ENCODE measurements around the gene RNPEP.
"Not testable (repeated sequence)": the region's sequence is repeated elsewhere in the genome, so short reads cannot be mapped to it uniquely, and the experiment has no call there.

RNPEP gene, protein sequence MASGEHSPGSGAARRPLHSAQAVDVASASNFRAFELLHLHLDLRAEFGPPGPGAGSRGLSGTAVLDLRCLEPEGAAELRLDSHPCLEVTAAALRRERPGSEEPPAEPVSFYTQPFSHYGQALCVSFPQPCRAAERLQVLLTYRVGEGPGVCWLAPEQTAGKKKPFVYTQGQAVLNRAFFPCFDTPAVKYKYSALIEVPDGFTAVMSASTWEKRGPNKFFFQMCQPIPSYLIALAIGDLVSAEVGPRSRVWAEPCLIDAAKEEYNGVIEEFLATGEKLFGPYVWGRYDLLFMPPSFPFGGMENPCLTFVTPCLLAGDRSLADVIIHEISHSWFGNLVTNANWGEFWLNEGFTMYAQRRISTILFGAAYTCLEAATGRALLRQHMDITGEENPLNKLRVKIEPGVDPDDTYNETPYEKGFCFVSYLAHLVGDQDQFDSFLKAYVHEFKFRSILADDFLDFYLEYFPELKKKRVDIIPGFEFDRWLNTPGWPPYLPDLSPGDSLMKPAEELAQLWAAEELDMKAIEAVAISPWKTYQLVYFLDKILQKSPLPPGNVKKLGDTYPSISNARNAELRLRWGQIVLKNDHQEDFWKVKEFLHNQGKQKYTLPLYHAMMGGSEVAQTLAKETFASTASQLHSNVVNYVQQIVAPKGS

DNA sequence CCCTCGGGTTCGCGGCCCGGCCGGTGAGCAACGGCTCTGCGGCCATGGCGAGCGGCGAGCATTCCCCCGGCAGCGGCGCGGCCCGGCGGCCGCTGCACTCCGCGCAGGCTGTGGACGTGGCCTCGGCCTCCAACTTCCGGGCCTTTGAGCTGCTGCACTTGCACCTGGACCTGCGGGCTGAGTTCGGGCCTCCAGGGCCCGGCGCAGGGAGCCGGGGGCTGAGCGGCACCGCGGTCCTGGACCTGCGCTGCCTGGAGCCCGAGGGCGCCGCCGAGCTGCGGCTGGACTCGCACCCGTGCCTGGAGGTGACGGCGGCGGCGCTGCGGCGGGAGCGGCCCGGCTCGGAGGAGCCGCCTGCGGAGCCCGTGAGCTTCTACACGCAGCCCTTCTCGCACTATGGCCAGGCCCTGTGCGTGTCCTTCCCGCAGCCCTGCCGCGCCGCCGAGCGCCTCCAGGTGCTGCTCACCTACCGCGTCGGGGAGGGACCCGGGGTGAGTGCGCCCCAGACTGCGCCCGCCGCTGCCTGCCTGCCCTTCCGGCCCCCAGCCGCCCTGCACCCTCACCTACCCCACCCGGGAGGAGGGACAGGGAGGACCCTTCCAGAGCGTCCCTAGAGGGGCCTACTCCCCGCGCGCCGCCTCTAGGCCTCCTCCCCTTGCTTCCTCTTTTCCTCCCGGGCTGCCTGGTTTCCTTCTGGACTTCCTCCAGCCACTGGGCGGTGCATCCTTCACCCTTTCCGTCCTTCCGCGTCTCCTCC, at the start of gene RNPEP:
RNPEP (plus strand) TSS at position 26 of the 757 bp plus-strand sequence; CDS start at position 45, 19 bp downstream.
- ATAC-seq: peak; percentile 84 to 85

DNA sequence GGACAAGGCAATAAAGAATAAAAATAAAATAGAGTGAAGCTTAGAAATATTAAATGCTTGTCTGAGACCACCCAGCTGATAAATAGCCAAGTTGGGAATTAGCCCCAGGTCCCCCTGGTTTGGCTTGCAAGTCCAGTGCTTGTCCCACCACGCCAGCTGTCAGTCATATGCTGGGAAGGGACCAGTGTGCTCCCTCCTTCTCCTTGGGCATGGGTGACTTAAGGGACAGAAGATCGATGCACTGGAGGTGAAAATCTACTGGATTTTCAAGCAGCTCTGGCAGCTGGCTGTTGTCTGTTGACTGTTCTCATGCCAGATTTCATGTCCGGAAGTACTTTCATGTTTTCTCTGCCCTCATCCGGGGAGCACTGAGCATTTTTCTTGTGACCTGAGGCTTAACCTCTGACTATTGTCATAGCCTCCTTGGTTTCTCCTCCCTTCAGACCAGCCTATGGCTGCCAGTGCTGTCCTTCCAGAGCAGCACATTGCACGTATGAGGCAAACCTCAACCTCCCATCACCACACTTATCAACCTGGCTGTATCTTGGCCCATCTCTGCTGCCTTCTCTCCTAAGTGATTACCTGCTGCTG, 48.5 kb upstream of the RNPEP start:
- no peak for ATAC-seq

DNA sequence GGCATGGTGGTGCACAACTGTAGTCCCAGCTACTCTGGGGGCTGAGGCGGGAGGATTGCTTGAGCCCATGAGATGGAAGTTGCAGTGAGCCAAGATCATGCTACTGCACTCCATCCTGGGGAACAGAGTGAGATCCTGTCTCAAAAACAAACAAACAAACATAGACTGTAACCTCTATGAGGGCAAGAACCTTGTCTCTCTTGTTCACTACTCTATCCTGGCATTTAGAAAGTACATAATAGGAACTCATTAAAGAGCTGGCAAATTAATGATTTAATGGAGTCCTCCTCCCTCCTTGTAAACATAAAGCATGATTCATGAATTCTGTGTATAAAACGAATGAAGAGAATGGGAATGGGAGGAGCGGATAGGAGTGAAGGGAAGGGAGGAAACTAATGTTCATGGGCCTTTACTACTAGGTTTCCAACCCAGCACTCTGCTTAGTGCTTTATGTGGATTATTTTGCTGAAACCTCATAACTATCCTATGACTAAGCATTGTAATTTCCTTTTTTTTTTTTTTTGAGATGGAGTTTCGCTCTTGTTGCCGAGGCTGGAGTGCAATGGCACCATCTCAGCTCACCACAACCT, 44.7 kb upstream of the RNPEP start:
- no peak for ATAC-seq

DNA sequence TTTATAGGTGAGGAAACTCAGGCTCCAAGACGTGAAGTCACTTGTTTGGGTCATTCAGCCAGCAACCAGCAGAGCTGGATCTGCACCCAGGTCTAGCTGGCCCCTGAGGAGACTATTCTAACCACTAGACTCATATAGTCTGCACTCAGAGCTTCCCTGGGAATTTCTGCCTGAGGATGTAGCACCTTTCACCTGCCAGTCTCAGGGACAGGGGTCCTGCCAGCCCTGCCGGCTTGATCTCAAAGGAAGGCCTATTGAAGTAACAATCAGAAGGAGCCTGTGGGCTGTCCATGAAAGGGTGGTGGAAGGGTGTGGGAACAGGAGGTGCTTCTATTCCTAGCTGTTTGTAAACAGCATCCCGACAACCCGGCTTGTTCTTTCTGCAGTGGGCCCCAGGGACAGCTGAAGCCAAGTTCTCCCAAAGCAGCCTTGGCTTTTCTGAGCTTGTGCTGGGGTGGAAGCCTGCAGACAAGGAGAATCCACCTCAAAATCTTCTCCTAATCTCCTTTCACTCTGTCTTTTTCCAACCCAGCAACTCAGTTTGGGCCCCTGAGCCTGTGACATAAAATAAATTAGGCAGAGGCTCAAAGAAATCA, 43.9 kb upstream of the RNPEP start:
- ATAC-seq: no peak

DNA sequence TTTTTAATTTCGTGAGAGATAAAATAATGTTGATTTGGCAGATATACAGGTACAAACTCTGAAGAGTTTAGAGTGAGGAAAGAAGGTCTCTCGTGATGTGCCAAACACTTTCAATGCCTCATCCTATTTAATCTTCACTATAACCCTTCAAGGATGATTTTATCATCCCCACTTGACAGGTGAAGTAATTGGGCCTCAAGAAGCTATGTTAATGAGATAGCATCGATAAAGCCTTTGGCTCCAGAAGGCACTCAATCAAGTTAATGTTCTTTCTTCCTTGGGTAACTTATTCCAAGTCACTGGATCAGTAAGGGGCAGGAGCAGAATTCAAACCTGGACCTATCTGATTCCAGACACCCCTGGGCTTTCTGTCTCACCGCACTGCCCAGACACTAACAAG, 43.3 kb upstream of the RNPEP start:
- ATAC-seq: no peak

DNA sequence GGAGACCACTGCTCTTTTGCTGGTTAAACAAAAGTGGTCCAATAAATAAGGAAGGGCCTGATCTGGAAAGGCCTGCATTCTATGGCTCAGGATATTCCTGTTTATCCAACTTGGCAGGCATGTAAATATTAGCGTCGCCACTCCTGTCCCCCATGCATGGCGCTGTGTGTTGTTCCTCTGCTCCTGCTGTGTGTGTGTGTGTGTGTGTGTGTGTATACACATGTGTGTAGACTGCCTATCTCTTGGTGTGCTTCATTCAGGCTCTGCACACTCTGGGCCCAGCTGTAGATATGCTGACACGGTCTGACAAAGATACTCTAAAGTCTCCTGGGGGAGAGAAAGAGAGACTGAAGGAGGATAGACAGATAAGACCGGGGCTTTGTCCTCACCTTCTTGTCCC, 42.9 kb upstream of the RNPEP start:
- ATAC-seq: no peak

DNA sequence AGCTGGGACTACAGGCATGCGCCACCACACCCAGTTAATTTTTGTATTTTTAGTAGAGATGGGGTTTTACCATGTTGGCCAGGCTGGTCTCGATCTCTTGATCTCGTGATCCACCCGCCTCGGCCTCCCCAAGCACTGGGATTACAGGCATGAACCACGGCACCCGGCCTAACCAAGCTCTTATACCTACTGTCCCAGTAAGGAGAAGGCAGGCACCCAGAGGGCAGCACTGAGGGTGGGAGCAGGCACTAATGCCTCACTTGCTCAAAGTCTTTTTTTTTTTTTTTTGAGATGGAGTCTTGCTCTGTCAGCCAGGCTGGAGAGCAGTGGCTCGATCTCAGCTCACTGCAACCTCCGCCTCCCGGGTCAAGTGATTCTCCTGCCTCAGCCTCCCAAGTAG, 42.1 kb upstream of the RNPEP start:
- ATAC-seq: not testable (repeated sequence)

DNA sequence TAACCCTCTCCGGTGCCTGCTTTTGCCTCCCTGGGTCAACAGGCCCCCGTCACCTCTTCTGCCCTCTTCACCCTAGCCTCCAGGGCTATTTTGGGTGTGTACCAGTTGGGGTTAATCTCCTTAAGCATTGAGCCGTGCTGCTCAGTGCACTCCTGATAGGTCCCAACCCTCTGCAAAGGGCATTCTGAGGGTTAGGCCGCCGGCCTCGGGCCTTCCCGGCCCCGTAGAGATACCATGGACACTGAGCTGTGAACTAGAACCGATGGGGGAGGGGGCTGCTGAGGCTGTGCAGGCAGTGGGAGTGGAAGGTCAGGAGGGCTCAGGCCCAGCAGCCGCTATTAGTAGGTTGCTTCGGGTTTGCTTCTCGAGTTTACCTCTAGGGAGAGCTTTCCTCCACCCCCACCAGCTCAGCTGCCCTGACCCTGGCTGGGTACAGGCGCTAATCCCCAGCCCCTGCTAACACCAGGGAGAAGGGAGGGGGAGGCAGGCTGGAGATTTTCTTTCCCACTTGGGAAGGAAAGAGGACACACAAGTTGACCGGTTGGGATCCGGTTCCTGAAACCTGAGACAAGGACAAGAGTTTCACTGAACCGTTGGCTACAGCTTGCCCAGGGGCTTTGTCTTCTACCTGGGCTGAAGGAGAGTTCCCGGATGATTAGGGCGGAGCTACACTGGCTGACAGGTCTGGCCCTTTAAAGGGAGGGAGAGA, 40.9 kb upstream of the RNPEP start:
- no peak for ATAC-seq

DNA sequence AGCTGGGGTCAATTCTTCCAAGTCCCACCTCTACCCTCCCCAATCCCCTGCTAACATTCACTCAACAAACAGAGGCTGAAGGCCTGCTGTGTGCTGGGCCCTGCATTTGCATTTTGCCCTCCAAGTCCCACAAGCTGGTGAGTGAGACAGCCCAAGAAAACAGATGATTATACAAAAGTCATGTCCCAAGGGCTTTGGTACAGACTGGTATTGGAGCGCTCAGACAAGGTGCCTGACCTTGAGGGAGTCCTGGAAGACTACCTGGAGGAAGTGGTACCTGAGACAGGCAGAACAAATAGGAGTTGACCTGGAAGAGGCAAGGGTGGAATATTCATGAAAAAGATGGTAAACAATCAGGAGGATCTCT, 40.3 kb upstream of the RNPEP start:
- no peak for ATAC-seq

DNA sequence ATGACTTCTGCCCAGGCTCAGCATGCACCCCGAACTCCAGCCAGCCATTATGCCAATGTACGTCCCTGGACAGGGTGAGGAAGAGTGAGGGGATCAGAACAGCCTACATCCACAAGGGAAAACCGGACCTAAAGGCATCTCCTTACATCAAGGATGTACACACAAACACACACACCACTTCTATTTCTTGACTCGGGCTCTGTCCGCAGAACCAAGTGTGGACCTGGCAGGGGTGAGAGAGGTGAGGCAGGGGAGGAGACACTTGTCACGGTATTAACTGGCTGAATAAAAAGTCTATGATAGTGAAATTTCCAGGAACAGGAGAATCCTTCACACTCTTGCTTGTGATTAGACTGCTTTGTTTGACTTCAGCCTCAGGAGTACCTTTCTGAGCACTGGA, 38.4 kb upstream of the RNPEP start:
- ATAC-seq: no peak

DNA sequence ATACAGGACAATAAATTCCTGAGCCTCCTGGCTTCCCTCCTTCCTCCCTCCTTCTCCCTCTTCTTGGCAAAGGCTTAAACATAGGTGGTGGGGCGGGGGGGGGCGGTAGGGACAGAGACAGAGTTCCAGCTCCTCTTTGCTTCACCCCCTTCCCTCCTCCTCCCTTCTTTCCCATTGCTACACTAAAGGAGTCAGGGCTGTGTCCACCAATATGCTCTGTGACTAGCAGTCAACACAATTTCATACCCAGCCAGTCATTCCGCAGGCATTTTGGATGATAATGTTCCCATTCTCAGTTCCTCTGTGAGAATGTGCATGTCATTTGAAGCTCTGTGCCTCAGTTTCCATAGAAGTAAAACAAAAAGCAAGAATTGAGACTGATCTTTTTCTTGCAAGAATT, 37.8 kb upstream of the RNPEP start:
- ATAC-seq: no peak

DNA sequence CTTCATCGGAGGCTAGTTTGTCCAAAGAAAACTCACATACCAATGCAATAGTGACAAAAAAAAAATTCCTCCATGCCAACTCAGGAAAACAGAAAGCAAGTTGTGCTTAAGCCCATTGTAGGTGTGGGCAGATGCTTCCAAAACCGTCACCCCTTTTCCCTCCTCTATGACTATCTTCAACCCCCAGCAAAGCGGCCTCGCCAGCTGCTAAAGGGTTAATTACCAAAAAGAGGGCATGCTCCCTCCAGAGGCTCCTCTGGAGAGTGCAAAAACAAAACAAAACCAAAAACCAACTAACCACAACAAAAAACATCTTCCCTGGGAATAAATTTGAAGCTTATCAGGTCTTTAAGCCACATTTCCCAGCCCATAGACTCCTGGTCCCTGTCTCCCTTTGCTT, 37.3 kb upstream of the RNPEP start:
- ATAC-seq: no peak

DNA sequence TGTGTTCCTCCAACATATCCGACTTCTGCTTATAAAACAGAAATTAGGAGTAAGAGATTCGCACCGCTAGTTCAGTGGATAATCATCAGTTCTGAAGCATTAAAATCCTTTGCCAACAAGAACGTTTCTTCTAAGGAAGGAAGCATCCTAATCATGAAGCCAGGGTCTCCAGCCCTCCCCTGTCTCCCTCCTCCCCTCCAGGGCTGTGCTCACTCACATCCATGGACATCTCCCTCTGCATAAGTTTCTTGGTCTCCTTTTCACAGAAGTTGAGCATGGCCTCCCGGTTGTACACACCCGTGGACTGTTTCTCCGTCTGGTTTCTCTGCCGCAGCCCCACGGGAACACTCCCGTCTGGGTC, 36.6 kb upstream of the RNPEP start:
- ATAC-seq: no peak

DNA sequence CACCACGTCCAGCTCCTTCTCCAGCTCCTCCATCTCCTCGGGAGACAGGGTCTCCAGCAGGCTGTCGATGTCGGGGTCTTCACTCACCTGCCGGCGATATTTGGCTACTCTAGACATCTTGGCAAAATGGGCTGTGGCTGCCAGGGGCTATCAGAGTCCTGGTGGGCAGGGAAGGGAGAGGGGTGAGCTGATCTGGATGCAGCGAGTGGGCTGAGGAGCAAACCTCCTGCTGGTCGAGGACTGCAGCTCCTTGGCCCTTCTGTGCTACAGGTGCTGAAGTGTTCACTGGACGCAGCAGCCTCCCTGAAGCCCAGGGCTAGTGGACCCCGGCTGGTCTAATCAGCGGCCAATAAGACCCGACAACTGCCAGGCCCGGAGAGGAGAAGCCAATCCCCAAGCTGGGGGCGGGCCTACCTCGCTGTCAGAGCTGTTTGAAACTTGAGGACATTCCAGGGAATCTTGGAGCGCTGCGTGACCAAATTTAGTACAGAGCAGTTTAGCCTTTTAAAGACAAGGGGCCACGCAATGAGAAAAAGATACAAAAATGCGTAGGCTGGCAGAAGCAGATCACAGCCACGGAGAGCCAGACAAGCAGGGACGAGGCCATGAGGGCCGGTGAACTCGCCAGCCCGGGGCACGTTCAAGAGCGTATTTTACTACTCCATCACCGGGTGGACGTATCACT, 36.1 kb upstream of the RNPEP start, which contains the start of gene LMOD1:
LMOD1 (minus strand) TSS at position 325 of the 685 bp plus-strand sequence; CDS start at position 117, 208 bp downstream.
- peak in 1 of 2 donors; percentile 17 for ATAC-seq

DNA sequence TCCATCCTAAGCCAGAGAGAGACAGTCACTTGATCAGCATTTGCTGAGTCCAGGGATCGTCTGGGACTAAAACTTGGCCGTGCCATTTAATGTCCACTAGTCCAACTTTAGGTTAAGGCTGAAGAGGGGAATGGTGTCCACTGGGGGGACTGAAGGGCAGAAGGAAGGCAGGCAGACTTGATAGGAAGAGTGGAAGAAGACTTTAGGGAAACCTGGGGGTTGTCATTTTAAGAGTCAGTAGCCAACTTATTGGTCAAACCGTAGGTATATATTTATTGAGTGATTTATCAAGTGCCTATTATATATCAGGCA, 34.8 kb upstream of the RNPEP start:
- no peak for ATAC-seq

DNA sequence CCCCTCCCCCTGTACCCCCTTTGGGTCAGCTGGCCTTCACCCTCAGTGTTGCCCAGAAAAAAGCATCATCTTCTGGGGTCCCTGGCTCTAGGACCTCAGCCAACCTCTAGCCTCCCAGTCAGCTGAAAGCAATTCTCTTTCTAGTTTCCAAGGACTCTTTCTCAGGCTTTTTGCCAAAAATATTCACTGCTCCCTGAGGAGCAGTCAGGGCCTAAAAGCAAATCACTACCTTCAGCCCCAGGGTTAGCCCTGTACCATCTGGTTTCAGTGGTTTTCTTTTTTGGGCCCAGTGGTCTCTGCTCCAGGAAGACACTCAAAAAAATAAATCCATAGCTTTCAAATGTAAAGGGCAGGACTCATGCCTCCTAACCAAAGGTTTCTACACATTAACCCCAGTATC, 33.0 kb upstream of the RNPEP start:
- ATAC-seq: no peak

DNA sequence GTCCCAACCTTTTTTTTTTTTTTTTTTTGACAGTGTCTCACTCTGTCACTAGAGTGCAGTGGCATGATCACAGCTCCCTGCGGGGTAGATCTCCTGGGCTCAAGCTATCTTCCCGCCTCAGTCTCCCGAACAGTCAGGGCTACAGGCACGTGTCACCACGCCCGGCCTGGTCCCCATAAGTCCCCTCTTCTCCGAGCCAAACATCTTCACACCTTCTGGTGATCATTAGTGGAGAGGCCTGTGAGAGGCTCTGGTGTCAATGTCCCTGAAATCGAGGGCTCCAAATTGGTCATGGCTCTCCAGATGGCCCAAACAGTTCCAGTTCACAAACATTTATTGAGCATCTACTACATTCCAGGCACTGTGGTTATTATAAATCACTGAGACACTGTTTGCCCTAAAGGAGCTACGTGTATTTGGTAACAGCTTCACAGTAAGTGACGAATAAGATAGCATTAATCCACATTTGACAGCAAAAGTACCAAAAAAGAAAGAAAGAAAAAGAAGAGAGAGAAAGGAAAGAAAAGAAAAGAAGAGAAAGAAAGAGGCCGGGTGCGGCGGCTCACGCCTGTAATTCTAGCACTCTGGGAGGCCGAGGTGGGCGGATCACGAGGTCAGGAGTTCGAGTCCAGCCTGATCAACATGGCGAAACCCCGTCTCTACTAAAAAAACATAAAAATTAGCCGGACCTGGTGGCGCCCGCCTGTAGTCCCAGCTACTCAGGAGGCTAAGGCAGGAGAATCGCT, 28.0 kb upstream of the RNPEP start:
- no peak for ATAC-seq

DNA sequence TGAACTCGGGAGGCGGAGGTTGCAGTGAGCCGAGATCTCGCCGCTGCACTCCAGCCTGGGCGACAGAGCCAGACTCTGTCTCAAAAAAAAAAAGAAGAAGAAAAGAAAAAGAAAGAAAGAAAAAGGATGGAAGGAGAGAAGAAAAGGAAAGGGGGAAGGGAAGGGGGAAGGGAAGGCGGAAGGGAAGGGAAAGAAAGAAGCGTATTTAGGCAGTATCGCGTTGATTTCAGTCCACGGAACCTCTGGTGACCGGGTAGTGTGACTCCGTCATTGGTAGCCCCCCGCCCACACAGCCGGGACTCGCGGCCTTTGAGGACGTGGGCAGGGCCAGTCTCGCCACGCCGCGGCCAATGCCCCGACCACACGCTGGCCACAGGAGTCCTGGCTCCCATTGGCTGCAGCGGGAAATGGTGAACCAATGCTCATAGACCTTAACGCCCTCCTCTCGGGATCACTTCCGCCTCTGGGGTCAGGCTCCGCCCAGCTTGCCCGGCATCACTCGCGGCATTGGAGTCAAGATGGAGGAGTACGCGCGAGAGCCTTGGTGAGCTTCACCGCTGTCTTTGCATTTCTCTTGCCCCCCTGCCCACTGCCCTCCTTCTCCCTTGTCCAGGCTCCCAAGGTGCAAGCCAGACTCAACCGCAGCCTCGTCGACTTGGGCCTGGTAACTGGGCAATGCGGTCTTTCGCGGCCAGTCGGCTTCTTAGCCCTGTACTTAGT, 27.3 kb upstream of the RNPEP start, which contains the start of gene TIMM17A:
TIMM17A (plus strand) TSS at position 495 of the 720 bp plus-strand sequence; CDS start at position 519, 24 bp downstream.
- ATAC-seq: peak; percentile 99 to 100

DNA sequence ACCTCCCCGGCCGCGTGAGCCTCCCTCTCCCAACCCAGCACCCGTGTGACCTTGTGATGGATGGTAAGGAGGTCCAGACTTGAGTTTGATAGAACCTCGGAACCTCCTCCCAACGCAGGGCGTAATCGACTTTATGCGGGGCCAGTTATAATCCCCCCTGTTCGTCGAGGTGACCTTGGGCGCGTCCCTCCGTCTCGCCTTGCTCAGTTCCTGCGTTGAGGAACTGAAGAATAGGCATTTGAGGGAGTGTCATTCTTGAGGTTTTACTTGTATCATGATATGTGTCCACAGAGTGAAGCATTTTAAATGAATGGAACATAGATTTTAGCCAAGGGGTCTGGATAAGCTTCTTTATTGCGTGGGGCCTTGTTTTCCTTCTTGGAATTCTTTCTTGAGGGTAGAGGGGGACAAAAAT, 26.7 kb upstream of the RNPEP start:
- ATAC-seq: peak; percentile 48 to 63

DNA sequence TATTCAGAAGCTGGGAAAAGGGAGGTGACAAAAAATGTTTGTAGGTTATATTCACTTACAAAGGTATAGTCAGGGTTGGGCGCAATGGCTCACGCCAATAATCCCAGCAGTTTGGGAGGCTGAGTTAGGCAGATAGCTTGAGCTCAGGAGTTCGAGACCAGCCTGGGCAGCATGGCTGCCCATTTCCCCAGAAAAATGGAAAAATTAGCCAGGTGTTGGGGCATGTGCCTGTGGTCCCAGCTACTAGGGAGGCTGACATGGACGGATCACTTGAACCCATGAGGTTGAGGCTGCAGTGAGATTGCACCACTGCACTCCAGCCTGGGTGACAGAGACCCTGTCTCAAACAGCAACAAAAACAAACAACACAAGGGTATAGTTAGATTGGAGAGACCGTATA, 24.1 kb upstream of the RNPEP start:
- ATAC-seq: no peak

Data from activated CD4-positive, CD25-positive, alpha-beta regulatory T cell treated with anti-CD3 and anti-CD28 coated beads, Interleukin-2, amount 50 U/mL, for 24 hours (primary cell).